Measurements from ENCODE around the gene DCP2.

DNA sequence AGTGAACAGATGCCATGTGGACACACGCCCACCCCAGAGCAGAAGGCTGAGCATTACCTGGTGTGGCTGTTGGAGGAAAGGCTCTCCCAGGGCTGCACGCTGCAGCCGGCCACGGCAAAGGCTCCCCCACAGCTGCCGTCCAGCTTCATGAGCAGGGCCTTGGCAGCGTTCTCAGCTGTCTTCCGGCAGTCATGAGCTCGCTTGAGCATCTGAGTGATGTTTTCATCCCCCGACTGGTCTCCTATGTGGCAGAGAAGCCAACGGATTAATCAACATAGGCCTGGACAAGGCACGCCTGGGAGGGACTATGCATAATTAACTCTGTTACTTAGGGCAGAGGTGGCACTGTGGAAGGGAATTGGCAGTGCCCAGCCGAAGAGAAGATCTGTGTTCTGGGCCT lies 87.3 kb downstream of the DCP2 start:
- TF ChIP-seq, protein P1, sequence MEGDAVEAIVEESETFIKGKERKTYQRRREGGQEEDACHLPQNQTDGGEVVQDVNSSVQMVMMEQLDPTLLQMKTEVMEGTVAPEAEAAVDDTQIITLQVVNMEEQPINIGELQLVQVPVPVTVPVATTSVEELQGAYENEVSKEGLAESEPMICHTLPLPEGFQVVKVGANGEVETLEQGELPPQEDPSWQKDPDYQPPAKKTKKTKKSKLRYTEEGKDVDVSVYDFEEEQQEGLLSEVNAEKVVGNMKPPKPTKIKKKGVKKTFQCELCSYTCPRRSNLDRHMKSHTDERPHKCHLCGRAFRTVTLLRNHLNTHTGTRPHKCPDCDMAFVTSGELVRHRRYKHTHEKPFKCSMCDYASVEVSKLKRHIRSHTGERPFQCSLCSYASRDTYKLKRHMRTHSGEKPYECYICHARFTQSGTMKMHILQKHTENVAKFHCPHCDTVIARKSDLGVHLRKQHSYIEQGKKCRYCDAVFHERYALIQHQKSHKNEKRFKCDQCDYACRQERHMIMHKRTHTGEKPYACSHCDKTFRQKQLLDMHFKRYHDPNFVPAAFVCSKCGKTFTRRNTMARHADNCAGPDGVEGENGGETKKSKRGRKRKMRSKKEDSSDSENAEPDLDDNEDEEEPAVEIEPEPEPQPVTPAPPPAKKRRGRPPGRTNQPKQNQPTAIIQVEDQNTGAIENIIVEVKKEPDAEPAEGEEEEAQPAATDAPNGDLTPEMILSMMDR (IDR thresholded peaks at IDR 0.05): no peak
- no peak for TF ChIP-seq ZFX (IDR thresholded peaks at IDR 0.05; ENCODE audit: borderline replicate concordance)

All from 22Rv1 (cell line).